NCI-H2196 (cell line): Measurements from ENCODE around the gene TYW1.
"Not testable (repeated sequence)": the region's sequence is repeated elsewhere in the genome, so short reads cannot be mapped to it uniquely, and the experiment has no call there.

Experiments
- DNase-seq: peaks from one replicate; lab custom pipeline; 2025; ENCODE audit not compliant: unreplicated experiment; lab: John Stamatoyannopoulos, UW

The TYW1 gene

DNA sequence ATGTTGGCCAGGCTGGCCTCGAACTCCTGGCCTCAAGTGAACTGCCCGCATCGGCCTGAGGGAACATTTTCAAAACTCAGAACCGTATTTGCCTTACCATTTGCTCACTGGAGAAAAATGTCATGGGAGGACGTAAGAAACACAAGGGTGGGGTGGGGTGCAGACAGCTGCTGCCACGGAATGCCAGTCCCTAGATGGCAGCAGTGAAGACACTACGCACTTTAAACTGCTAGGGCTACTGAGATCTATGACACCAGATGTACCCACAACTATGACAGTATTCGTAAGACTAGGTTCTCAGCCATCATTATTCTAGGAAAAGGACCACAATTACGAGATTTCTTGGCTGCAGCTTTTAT, 2.0 kb upstream of the TYW1 start:
- peak; percentile 55 for DNase-seq

DNA sequence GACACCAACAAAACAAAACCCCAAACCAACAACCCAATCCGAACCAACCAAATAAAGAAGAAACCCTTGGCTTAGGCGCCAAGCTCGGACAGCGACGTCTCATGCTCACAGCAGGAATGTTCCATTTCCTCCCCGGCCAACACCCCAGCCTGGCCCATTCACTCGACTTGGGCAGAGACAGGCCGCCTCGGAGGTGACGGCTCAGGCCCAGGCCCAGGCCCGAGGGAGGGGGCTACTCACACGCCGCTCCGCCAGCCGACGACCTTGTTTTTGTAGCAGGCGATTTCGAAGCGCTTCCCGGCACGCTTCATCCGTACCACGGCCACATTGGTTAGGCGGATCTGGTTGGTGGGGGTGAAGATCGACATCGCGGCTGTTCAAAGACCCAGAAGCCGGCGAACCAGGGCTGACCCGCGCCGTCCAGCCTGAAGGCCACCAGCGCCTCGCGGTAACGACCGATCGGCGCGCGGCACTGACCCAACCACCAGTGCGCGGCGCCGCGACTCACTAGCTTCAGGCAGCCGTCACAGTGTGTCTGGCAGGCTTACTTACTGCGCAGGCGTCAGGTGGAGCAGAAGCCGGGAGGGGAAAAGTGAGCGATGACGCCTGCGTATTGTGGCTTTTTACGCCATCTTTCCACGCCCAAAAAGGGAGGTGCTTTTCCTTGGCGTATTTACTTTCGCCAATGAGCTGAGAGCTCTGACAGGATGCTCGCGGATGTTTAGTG, 1.4 kb upstream of the TYW1 start, which contains the start of gene SBDS:
SBDS (minus strand) TSS at position 537 of the 727 bp plus-strand sequence; CDS start at position 368, 169 bp downstream.
- peak; percentile 98 for DNase-seq

DNA sequence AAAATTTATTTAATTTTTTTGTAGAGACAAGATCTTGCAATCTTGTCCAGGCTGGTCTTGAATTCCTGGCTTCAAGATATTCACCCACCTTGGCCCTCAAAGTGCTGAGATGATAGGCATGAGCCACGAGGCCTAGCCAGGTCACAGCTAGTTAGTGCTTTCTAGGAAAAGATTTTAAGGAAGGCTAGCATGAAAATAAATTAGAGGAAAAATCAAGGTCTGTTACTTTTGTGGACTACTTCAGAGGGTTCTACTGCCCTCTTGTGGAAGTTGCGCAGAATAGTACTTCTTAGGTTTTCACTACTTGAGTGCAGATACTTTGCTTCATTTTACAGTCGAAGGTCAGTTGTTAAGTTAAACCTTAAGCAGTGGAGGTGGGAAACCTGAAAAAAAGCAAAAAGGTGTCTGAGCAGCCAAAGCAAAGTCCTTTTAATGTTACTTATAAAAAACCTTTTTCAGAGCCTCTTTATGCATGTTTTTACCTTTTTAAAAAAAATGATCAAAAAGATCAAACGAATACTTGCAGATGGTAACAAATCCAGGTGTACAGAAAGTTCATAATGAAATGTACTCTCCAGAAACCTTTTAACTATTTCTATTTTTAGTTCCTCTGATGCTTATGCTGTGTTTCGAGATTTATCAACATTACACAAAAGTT, 4.1 kb downstream of the TYW1 start:
- peak; percentile 27 for DNase-seq

DNA sequence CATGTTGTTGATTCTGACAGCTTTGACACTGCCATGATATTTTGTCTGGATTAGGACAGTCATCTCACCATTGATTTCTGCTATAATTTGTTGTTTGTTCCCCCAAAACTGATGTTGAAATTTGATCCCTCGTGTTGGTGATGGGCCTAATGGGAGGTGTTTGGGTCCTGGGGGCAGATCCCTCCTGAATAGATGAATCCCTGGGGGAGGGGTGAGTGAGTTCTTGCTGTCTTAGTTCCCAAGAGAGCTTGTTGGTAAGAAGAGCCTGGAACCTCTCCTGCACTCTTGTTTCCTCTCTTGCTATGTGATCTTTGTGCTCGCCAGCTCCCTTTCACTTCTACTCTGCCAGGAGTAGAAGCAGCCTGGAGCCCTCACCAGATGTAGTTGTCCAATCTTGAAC, 7.5 kb downstream of the TYW1 start:
- DNase-seq: not testable (repeated sequence)

DNA sequence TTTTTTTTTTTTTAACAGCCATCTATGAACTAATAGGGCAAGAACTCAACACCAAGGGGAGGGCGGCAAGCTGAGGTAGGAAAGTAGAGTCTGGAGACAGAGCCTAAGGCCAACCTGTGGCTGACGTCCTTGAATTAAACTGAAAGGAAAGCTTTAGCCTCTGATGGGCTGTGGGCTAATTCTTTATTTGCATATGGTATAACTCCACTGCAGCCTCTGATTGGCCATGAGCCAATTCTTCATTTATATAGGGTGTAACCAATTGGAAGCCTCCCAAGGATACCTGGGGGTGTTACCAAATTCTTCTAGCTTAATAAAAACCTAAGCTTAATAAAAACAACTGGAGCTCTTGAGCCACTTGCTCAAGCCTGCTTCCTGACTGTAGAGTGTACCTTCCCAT, 10.3 kb downstream of the TYW1 start:
- DNase-seq: peak; percentile 12

DNA sequence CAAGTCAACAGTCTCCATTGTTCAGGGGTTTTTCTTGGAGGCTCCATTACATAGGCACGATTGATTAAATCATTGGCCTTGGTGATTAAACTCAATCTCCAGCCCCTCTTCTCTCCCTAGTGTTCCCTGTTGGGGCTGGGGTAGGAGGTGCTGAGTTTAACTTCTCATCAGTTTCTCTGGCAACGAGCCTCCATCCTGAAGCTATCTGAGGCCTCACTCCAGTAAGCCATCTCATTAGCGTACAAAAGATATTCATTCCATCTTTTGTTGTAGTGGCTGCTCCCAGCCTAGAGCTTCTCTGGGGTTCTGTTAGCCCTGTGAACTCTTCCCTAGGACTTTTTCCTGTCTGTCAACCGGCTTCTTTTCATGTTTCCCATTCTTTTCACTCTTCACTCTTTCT, 11.6 kb downstream of the TYW1 start:
- no peak for DNase-seq

DNA sequence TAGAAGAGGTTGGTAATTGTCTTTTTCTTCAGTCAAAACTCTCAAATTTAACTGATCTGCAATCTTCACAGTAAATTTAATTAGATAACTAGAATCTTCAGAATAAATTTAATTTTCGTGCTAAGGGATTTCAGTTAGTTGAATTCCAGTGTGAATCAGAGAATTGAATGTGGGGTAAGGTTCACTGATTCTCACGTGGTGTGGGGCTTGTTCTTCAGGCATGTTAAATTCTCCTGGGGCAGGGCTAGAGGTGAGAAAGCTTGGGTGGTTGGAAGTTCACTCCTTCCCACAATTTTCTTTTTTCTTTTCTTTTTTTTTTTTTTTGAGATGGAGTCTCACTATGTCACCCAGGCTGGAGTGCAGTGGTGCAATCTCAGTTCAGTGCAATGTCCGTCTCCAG, 13.0 kb downstream of the TYW1 start:
- not testable (repeated sequence) for DNase-seq

DNA sequence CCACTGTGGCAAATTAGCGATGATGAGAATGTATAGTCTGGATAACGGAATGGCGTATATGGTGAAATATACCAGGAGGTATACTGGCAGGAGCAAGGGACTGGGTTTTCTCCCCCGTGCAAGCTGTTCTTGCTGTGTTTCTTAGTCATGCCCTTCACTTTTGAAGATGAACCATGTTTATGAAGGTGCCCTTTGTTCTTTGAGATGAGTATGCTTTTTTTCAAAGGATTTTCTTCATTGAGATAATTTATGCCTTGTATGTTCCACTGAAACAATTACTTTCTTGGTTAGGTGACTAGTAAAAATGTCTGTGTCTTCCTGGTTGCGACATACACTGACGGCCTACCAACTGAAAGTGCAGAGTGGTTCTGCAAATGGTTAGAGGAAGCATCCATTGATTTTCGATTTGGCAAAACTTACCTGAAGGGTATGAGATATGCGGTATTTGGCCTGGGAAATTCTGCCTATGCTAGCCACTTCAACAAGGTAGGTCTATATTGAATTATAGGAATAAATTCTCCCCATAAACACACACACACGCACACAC, 17.5 kb downstream of the TYW1 start:
- DNase-seq: not testable (repeated sequence)

DNA sequence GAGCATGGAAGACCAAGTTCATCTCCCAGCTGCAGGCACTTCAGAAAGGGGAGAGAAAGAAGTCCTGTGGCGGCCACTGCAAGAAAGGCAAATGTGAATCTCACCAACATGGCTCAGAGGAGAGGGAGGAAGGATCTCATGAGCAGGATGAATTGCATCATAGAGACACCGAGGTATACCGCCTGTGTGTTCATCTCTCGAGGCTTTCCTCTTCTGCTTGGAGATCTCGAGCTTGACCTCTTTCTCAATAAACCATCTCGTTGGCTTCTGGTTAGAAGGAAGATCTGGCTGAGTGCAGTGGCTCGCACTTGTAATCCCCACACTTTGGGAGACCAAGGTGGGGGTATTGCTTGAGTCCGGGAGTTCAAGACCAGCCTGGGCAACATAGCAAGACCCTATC, 21.3 kb downstream of the TYW1 start:
- DNase-seq: not testable (repeated sequence)

DNA sequence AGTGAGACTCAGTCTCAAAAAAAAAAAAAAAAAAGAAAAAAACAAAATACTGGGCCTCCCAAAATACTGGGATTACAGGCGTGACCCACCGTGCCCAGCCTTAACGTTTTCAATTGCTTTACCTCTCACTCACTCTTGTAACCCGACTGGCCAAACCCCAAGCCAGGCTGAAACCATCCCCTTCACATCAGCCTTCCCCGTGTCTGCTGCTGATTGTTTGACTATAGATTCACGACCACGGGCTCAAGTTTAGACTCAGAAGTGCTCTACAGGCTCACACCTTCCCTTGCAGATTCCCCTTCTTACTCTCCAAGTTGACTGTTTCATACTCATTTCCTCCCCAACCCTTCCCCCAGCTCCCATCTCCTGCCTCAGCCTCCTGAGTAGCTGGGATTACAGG, 22.3 kb downstream of the TYW1 start:
- DNase-seq: no peak

DNA sequence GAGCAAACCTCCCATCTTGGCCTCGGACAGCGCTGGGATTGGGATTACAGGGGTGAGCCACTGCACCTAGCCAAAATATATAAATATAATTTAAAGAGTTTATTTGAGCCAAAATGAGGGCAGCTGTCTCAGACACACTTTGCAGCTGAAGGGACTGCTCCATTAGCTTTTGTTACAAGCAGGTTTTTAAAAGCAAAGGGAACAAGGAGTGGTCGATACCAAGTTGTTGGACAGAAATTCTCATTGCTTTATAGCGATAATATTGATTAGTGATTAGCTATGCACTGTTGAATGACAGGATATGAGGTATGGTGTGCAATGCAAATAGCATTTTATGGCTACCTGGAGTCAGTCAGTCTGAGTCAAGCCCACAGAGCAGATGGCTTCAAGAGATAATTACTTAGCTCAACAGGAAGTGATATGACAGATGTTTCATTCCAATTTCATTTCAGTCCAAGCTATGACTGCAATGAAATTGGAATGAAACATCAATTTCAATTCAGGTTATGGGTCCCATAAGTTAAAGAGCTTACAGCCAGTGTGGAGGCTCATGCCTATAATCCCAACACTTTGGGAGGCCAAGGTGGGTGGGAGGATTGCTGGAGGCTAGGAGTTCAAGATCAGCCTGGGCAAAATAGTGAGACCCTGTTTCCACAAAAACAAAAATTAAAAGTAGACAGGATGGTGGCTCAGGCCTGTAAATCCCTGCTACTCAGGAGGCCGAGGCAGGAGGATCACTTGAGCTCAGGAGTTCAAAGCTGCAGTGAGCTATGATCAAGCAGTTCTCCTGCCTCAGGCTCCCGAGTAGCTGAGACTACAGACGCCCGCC, 23.1 kb downstream of the TYW1 start:
- DNase-seq: peak; percentile 67

DNA sequence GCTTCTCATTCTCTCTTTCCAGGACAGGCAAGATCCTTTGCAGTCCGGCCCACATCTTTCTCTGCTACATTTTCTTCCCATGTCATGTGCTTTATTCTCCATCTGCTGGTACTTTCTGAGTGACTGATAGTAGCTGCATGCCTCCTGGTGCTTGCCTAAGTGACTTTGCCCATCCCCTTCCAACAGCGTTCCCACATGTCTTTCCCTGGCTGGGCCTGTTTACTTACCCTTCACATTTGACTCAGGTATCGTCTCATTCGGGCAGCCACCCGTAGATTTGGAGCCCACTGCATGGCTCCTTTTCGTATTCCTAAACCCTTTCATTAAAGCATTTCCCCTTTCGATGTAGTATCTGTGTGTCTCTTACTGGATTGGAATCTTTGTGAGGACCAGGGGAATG, 24.6 kb downstream of the TYW1 start:
- DNase-seq: no peak

DNA sequence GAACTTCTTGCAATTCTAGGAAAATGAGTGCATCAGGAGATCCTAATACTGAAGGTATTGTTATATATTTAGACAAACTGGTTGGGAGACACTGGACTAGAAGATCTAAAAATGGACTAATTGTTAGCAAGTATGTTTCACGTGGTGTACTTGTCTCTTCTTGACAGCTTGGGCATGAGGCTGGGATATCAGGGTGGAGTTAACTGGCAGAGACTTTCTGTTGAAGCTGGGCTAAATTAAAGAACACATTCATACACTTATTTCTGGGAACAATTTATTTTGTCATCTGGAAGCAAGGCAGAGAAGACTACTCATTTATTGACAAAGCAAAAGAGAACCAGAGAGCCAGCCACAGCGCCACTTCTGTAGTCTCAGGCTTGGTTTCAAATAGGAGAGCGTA, 25.9 kb downstream of the TYW1 start:
- no peak for DNase-seq

DNA sequence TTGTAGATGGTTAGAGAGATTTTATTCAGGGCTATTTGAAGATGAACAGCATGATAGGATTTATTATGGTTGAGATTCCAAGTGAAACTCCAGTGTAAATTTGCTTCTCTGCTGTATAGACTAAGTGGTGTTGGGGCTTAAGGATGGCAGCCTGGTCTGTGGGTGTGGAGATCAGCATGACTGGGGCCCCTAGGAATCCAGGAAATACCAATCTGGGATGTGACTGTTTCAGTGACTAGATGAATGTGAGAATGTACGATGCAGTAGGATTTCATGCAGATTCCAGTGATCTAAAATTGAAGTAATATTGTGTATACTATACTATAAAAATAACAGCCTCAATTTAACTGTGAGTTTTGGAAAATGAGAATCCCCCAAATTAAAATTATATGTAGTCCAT, 28.8 kb downstream of the TYW1 start:
- DNase-seq: not testable (repeated sequence)

DNA sequence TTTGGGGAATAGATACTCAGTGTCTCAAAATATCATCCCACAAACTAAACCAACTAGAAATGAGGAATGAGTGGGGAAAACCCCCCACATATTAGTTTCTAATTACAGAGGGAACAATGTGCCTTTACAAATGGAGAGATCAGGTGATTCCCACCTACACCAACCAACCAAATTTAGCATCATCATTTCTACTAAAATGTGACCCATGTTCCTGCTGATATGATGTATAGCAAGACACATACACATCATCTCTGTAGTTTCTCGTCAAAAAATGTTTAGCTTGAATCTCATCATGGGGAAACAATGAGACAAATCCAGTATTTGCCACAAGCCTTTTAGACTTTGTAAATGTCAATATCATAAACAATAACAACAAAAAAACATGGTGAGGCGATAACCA, 35.1 kb downstream of the TYW1 start:
- not testable (repeated sequence) for DNase-seq

DNA sequence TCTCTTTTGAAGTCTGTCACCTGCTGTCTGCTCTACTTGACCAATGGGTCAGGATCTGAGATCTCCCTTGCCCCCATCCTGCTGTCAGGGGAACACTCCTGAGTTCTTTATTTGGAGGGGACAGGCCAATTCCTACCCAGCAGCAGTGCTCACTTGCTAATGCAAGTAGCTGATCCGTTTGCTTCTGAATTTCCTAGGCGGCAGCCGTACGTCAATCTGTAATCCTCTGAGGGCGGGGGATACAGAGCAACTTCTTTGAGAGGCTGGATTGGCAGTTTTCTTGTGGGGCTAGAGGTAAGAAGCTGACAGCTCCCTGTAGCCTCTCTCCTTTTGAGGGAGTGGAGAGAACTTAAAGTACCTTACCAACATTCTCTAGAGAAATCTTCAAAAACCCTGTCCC, 36.6 kb downstream of the TYW1 start:
- no peak for DNase-seq

DNA sequence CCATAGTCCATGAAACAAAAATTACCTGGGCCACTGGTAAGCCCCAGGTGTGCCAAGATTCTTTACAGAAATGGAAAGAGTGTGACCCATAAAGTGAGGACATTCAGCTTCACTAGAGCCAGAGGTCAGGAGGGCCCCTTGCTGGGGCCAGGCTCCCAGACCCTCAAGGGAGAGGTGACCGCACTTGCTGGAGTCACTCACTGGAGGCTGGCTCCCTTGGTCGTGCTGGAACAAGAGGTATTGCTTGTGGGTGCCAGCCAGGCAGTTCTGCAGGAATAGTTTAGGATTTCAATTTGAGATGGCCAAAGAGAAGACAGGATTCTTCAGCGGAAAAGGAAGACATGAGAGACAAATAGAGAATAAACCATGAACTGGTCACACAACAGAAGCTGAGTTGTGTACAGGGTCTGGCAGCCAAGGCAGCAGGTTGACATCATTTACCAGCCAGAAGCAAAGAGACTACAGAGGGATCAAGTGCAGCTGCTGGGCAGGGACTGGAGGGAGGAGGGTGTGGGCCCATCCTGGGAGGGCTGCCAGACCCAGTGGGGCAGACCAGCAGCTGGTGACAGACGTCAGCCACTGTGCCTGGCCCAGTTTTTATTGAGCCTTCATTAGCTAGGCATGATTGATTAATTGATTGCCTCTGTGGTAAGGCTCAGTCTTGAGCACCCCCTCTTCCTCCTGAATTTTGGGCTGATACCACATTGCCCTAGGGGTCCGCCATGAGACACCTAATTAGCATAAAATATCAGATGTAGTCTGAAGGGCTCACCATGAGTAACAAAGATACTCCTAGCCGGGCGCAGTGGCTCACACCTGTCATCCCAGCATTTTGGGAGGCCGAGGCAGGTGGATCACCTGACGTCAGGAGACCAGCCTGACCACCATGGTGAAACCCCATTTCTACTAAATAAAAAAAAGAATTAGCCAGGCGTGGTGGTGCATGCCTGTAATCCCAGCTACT, 40.1 kb downstream of the TYW1 start:
- DNase-seq: peak; percentile 71

DNA sequence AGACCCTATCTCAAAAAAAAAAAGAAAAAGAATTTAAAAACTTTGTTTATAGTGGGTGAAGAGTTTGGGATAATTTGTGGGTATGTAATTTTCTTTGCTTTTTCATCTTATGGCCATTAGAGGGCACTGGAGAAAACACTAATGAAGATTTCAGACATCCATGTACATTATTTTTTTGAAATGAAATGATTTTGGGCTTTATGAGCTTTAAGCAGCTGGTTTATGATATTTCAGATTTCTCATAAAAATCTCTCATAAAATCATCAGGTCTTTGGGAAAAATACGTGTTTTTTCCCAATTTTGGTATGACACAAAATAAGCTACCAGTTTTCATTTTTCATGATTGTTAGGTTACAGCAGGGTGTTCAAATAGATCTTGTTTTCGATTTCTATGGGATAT, 44.2 kb downstream of the TYW1 start:
- not testable (repeated sequence) for DNase-seq

DNA sequence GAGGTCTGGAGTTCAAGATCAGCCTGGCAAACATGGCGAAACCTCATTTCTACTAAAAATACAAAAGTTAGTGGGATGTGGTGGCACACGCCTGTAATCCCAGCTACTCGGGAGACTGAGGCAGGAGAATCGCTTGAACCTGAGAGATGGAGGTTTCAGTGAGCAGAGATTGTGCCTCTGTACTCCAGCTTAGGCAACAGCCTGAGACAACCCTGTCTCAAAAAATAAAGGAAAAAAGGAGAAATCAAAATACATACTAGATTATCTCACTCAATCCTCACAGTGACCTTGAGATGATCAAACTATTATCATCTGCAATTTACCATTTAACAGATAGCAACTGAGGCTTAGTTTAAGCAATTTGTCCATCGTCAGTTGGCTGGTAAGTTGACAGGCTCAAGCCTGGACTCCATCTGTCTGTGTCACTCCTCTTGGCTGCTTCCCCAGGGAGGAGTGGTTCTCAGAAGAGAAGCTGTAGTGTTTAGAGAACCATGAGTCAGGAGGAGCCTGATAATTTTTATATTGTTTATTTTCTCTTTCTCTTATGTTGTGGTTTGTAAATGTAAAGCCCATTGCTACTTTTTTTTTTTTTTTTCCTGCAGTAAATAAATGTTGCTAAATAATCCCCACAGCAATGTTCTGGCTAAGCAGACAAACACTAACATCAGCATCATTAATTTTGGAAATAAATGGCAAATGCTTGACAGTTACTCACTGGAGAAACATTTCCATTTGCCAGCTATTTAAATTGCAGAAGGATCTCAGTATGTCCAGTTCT, 46.3 kb downstream of the TYW1 start:
- peak; percentile 62 for DNase-seq

DNA sequence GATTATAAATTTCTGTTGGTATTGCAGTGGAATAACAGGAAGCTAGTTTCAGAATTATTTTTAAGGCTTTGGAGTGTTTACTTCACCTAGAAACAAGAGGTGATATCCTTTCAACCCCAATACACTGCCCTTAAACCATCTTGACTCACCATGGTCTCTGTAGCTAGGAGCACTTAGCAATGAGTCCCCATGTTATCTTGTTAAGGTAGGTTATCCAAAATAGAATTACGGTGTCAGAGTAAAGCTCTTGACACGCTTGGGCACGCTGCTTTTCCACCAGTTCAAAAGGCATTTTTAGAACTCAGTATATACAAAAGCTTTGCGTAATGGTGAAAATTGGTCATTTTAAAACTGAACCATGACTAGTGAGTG, 46.9 kb downstream of the TYW1 start:
- DNase-seq: peak; percentile 7
